AG04449 (cell line): ENCODE results near the gene NUPR1.
"Not testable (repeated sequence)": the region's sequence is repeated elsewhere in the genome, so short reads cannot be mapped to it uniquely, and the experiment has no call there.

Source experiments
- CTCF ChIA-PET: fragments of 350-600 bp; formaldehyde crosslinking; extraction: SDS; loops from one replicate; lab custom pipeline; 2021; ENCODE audit warnings: antibody characterized with exemption; lab: Yijun Ruan, JAX
- POLR2A ChIA-PET: fragments of 400-600, 350-600 bp; formaldehyde crosslinking; extraction: SDS; loops from one replicate; lab custom pipeline; 2020; ENCODE audit warnings: antibody characterized with exemption, inconsistent platforms; lab: Yijun Ruan, JAX
- DNase-seq: peaks from one replicate; pipeline ENCODE4 v3.0.0-alpha.2; 2010; ENCODE audit warnings: low read depth, low spot score
- H3K4me3 ChIP-seq: 2 replicates; pipeline ENCODE4 v1.5.1; 2011; ENCODE audit warnings: low read depth, mild to moderate bottlenecking, control low read depth, low read length
- CTCF ChIP-seq: IDR thresholded peaks from one replicate; pipeline ENCODE4 v1.5.1; 2011; ENCODE audit warnings: mild to moderate bottlenecking, moderate library complexity, low read length, control low read depth, inconsistent platforms; ENCODE audit not compliant: insufficient read depth; ENCODE audit errors: missing control alignments

NUPR1 gene

DNA sequence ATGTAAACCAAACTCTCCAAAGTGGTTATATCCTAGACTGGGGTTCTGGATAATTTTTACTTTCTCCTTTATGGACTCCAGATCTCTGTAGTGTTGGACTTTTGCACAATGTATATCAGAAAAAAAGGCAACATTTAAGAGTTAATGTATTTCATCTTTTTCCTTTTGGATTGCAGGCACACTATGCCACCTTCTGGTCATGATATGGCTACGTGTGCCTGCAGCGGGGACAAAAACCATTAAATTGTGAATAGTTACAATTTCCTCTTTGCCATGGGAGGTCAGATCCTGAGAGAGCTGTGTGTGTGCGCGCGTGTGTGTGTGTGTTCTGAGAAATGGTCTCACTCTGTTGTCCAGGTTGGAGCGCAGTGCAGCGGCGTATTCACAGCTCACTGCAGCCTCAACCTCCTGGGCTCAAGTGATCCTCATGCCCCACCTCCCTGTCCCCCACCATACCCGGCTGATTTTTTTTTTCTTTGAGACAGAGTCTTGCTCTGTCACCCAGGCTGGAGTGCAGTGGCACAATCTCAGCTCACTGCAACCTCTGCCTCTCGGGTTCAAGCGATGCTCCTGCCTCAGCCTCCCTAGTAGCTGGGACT, 10.6 kb upstream of the NUPR1 start:
- CTCF ChIA-PET = interaction anchor here (1.0 to 2.2 kb wide), 5 partner anchors 8 to 399 kb away, joined by 3 to 7 read pairs (median 4); no protein-coding TSS in a partner anchor
- TF ChIP-seq CTCF = peak; percentile 18
- POLR2A ChIA-PET = no interaction called here
- DNase-seq = no peak
- no peak overlapping the region for H3K4me3 ChIP-seq

DNA sequence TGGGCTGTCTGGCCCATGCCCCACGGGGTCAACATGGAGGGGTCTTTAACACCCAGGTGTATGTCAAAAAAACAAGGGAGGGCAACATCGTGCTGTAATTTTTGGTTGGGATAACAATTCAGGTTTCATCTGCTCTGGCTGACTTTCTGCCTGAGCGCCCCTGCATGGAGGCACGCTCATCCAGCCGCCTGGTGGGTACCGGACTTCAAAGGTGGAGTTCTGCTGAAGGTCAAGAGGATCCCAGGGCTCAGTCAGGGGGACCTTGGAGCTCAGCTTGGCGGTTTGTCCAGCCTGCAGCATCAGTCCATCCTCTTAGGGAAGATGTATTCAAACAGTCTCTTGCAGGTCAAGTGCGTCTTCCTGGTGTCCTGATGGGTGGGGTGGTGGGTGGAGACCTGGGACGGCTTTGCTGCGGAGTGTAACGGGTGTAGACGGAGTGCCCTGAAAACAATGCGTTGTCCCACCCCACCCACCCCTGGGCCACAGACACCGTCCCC, 9.6 kb upstream of the NUPR1 start:
- ChIA-PET CTCF (interaction anchor here (0.7 to 2.2 kb wide), 3 partner anchors 16 to 398 kb away, joined by 3 to 5 read pairs (median 3); no protein-coding TSS in a partner anchor), POLR2A (no interaction called here)
- H3K4me3 ChIP-seq = no peak overlapping the region
- DNase-seq = no peak
- no peak for TF ChIP-seq CTCF

DNA sequence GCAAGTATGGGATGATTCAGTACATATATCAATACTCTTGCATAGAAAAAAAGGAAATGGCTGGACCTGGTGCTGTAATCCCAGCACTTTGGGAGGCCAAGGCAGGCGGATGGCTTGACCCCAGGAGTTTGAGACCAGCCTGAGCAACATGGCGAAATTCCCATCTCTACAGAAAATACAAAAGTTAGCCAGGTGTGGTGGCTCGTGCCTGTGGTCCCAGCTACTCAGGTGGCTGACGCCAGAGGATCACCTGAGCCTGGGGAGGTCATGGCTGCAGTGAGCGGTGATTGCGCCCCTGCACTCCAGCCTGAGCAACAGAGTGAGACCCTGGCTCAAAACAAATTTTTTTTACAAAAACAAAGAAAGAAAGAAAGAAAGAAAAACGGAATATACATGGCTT, 7.9 kb upstream of the NUPR1 start:
- DNase-seq = no peak
- TF ChIP-seq CTCF = no peak
- ChIA-PET POLR2A (no interaction called here), CTCF (no interaction called here)
- no peak overlapping the region for H3K4me3 ChIP-seq

- DNase-seq, H3K4me3 ChIP-seq, CTCF ChIA-PET, POLR2A ChIA-PET: not testable (repeated sequence)
Measured at GRCh38 chr16:28545964-28546363, 7.2 kb upstream of the NUPR1 start.

GRCh38 chr16:28544998-28545397, 6.2 kb upstream of the NUPR1 start:
- POLR2A ChIA-PET = no interaction called here
- CTCF ChIA-PET = interaction anchor here (1.7 kb wide), 1 partner anchor 10 kb away, joined by 4 read pairs; no protein-coding TSS in a partner anchor
- no peak for TF ChIP-seq CTCF
- H3K4me3 ChIP-seq = no peak overlapping the region
- no peak for DNase-seq

- no peak for DNase-seq
- ChIA-PET CTCF (no interaction called here), POLR2A (no interaction called here)
- TF ChIP-seq CTCF = no peak
- H3K4me3 ChIP-seq = no peak overlapping the region
Measured at GRCh38 chr16:28543072-28543471, 4.3 kb upstream of the NUPR1 start.

DNA sequence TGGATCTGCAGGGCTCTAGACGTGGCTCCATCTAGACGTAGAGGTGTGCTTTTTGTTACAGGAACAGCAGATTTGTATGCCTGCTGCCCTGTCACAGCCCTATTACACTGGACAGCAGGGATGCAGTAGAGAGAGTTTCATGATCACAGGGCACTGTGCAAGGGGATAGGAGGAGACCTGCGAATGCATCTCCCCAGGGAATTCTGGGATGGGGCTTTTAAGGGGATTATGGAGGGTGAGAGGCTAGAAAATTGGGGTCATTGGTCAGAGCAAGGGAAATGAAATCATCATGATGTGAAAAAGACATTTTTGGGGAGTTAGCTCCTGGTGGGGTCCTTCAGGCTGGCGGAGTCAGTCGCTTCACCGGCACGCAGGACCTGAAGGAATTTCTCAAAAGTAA, 3.9 kb upstream of the NUPR1 start:
- H3K4me3 ChIP-seq = no peak overlapping the region
- TF ChIP-seq CTCF = no peak
- POLR2A ChIA-PET = no interaction called here
- CTCF ChIA-PET = no interaction called here
- no peak for DNase-seq
